HG03439 (cell line): Measurements from ENCODE around the gene ART5.

Experiments used
- ATAC-seq: cut with Tn5 transposase; IDR thresholded peaks from one replicate; pipeline ENCODE4 v1.9.1; 2021; ENCODE audit warnings: mild to moderate bottlenecking, moderate library complexity; ENCODE audit not compliant: unreplicated experiment

ART5 gene, protein sequence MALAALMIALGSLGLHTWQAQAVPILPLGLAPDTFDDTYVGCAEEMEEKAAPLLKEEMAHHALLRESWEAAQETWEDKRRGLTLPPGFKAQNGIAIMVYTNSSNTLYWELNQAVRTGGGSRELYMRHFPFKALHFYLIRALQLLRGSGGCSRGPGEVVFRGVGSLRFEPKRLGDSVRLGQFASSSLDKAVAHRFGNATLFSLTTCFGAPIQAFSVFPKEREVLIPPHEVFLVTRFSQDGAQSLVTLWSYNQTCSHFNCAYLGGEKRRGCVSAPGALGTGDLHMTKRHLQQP

DNA sequence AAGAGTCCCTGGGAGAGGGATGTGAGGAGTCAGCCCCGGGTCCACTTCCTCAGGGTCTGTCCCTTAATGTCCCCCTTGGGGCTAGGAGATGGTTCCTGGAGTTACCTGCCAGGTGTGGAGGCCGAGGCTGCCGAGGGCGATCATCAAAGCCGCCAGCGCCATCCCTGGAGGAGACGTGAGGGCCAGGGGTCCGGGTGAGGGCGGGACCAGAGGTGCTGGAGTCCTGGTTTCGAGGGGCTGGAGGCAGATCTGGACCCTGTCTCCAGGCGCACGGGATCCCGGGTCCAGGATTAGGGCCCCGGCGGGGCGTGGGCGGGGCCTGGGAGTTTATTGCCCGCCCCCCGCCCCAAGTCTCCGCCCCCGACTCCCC, at the start of gene ART5:
ART5 (minus strand) TSS at position 292 of the 370 bp plus-strand sequence; CDS start at position 162, 130 bp downstream.
- no peak for ATAC-seq

- ATAC-seq, result no peak
These were observed 45.0 kb upstream of the ART5 start for GRCh38 chr11:3686751-3687150.

- no peak for ATAC-seq
These were observed 44.1 kb upstream of the ART5 start for GRCh38 chr11:3685923-3686322.

DNA sequence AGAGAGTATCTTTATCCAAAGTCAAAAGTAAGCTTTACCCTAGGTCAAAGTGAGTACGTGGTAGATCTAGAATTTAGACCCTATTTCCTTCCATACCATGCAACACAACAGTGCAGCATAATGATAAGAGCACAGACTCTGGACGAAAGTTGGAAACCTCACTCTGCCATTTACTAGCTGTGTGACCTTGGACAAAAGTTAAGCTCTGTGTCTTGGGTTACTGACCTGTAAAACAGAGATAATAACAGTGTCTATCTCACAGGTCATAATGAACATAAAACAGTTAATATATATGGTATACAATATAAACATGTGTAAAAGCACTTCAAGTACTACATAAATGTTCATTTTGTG, 43.0 kb upstream of the ART5 start:
- no peak for ATAC-seq

DNA sequence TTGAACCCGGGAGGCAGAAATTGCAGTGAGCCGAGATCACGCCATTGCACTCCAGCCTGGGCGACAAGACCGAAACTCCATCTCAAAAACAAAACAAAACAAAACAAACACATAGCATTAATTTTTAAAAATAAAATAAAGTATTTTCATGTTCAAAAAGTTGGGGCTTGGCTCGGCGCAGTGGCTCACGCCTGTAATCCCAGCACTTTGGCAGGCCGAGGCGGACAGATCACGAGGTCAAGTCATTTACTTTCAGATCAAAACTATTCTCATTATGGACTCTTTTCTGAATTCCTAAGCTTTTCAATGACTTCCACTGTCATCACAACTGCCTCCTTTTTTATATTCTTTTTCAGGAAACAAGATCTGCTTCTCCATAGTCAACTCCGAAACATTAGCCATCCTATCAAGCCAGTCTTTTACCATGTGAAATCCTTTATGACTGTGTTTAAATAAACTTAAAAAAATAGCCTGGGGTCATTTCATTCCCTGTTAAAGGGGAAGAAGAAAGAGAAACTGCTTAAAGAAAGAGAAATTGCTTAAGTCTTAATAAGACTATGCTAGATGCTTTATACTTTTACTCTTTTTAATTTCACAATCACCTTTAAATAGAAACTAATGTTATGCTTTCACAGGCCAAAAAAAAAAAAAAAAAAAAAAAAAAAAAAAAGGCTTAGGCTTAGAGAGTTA, 42.5 kb upstream of the ART5 start:
- ATAC-seq, result no peak

DNA sequence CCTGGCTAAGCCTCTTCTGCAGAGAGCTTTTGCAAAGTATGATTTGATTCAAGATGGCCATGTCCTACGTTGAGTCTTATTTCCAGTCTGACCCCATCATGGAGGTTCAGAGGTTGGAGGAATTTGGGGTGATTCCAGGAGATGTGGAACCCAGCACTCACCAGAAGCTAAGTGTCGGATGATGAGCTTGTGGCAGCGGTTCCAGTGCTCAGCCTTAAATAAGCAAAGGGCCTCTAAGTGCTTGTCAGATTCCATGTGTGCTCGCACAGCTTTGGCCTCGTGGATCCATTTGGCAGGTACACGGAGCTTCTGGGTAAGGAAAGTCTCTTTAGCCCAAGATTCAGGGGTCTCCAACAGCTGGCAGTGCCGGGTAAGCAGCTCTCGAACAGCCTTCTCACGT, 41.2 kb upstream of the ART5 start:
- no peak for ATAC-seq

DNA sequence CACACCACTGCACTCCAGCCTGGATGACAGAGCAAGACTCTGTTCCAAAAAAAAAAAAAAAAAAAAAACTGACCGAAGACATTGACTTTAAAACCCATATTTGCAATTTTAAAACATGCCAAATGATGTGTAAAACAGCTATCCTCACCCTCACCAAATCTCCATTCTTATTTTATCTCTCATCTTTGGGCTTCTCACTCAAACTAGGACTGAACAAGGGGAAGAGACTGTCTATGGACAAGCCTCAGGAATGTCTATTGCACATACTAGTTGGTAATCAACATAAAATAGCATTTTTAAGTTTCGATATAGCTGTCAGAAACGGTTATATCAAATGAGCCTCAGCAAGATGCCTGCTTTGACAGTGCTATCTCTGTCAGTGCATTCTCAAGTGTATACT, 37.3 kb upstream of the ART5 start:
- no peak for ATAC-seq

DNA sequence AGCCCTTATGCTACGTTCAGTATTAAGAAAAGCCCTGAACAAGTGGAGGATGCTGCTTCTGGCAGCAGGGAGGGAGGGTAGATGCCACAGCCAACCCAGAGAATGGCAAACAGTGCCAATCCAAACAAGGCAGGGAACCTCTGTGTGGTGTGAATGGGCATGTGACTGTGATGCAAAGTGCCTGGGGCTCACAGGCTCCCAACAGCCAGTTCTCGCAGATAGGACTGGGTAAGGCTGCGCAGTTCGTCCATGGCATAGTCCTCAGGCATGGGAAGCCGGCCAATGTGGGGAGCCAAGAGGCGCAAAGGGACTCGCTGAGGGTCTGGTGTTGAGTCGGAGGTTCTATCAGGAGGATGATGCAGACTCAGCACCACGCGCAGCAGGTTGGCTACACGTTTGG, 34.2 kb upstream of the ART5 start:
- ATAC-seq, result no peak

GRCh38 chr11:3674189-3674588, 32.4 kb upstream of the ART5 start:
- no peak for ATAC-seq

GRCh38 chr11:3671334-3672254, 29.8 kb upstream of the ART5 start, which contains the start of gene CHRNA10:
TSS of gene CHRNA10 (minus strand) at chr11:3671384. CDS start at chr11:3671312, 72 bp downstream.
- ATAC-seq, result no peak

GRCh38 chr11:3669742-3670183, 28.0 kb upstream of the ART5 start:
- ATAC-seq, result no peak

GRCh38 chr11:3669128-3669527, 27.3 kb upstream of the ART5 start:
- no peak for ATAC-seq

- no peak for ATAC-seq
These were observed 25.6 kb upstream of the ART5 start for GRCh38 chr11:3667149-3668035.

GRCh38 chr11:3666023-3666530, 24.3 kb upstream of the ART5 start:
- ATAC-seq, result no peak

DNA sequence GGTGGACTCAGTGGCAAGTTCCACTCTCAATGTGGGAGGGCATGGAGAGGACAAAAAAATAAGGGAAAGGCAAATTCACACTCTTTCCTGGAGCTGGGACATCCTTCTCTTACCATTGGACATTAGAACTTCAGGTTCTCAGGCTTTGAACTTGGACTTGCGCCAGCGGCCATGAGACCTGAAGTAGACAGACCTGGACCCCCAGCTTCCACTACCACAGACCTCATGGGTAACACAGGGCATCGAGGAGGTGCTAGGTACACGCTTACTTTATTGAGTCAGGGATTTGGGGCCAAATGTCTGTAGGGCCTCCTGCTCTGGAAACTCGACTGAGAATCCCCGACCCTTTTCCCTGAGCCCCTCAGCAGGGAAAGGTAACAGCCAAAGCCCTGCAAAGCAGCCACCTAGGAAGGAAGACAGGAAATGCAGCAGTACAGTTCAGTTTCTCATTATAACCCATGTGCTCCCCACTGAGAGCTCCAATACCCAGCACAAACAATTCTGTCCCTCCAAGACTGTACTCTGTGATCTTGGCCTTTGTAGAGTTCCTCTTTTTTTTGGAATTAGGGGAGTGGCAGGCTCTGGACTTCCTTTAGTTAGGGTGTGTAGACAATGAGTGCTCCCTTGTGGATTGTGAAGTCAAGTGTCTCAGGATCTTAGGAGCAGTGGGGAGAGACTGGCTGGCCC, 23.7 kb upstream of the ART5 start:
- no peak for ATAC-seq

DNA sequence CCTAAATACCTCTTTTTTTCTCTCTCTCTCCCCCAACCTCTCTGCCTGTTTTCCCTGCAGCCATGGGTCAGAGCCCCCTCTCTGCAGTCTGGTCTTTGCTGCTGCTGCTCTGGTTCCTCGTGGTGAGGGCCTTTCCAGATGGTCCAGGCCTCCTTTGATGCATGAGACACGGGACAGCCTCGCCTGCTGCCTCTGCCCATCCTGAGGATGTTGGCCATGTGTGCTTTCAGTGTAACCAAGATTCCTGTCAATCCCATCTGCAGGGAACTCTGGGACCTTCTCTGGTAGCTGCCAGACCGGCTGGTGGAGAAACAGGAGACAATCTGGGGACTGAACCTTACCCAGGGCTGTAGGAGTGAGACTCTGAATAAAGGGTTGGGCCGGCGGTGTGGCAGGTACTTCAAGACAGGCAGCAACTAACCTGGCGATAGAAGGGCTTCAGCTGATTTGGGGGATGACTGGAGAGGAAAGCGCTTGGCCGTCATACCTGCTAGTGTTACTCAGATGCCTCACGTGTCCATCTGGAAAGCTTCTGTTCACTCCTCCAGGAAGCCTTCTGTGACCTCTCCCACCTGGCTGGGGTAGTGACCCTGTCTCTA, 22.3 kb upstream of the ART5 start:
- ATAC-seq, result no peak

- ATAC-seq, result no peak
These were observed 21.1 kb upstream of the ART5 start for GRCh38 chr11:3662856-3663255.

DNA sequence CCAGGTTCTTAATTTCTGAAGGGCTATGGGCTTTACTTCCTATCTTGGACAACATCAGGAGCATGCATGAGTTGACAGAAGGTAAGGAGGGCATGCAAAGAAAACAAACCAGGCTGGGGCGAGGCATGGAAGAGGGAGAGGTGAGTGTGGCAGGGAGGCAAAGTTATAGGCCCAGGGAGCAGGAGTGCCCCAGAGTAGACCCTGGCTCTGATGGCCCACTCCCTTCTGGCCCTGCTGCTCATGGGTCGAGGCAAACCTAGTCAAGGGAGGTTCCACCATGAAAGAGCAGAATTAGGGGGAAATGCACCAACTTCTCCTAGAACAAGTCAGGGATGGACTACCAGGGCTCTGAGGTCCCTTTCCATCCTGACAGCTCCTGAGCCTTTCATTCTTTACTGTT, 19.2 kb upstream of the ART5 start:
- ATAC-seq, result no peak
